ENCODE data around the gene IQGAP2.

GRCh38 chr5:76471987-76472334 lies 68.9 kb downstream of the IQGAP2 start:
- TF ChIP-seq REST (tag by site-specific recombination; IDR thresholded peaks at IDR 0.05) (no peak), ZNF747 (tag by site-specific recombination; IDR thresholded peaks at IDR 0.05) (no peak), PATZ1 (tag by site-specific recombination; IDR thresholded peaks at IDR 0.05) (no peak), ZNF580 (tag by site-specific recombination; IDR thresholded peaks at IDR 0.05) (no peak), ZNF391 (tag by site-specific recombination; IDR thresholded peaks at IDR 0.05; ENCODE audit: borderline replicate concordance, low read depth) (no peak), ZNF560 (tag by site-specific recombination; IDR thresholded peaks at IDR 0.05; ENCODE audit: borderline replicate concordance) (no peak), ZNF121 (tag by site-specific recombination; IDR thresholded peaks at IDR 0.05) (no peak), ZNF670 (tag by site-specific recombination; IDR thresholded peaks at IDR 0.05; ENCODE audit: low read depth) (no peak), KLF7 (tag by site-specific recombination; IDR thresholded peaks at IDR 0.05; ENCODE audit: borderline replicate concordance) (no peak), TCF7L2 (IDR thresholded peaks at IDR 0.05; ENCODE audit: borderline replicate concordance, low read depth, low read length) (no peak), GLI2 (tag by site-specific recombination; IDR thresholded peaks at IDR 0.05; ENCODE audit: borderline replicate concordance, low read depth) (no peak)
- TF ChIP-seq, protein P1, sequence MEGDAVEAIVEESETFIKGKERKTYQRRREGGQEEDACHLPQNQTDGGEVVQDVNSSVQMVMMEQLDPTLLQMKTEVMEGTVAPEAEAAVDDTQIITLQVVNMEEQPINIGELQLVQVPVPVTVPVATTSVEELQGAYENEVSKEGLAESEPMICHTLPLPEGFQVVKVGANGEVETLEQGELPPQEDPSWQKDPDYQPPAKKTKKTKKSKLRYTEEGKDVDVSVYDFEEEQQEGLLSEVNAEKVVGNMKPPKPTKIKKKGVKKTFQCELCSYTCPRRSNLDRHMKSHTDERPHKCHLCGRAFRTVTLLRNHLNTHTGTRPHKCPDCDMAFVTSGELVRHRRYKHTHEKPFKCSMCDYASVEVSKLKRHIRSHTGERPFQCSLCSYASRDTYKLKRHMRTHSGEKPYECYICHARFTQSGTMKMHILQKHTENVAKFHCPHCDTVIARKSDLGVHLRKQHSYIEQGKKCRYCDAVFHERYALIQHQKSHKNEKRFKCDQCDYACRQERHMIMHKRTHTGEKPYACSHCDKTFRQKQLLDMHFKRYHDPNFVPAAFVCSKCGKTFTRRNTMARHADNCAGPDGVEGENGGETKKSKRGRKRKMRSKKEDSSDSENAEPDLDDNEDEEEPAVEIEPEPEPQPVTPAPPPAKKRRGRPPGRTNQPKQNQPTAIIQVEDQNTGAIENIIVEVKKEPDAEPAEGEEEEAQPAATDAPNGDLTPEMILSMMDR (tag by site-specific recombination; IDR thresholded peaks at IDR 0.05) = no peak
- TF ChIP-seq, protein P2, sequence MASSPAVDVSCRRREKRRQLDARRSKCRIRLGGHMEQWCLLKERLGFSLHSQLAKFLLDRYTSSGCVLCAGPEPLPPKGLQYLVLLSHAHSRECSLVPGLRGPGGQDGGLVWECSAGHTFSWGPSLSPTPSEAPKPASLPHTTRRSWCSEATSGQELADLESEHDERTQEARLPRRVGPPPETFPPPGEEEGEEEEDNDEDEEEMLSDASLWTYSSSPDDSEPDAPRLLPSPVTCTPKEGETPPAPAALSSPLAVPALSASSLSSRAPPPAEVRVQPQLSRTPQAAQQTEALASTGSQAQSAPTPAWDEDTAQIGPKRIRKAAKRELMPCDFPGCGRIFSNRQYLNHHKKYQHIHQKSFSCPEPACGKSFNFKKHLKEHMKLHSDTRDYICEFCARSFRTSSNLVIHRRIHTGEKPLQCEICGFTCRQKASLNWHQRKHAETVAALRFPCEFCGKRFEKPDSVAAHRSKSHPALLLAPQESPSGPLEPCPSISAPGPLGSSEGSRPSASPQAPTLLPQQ (tag by site-specific recombination; IDR thresholded peaks at IDR 0.05) = no peak

Data from HEK293 (cell line).